ENCODE measurements around the gene SNX27.
"Not testable (repeated sequence)": the region's sequence is repeated elsewhere in the genome, so short reads cannot be mapped to it uniquely, and the experiment has no call there.

SNX27 gene

DNA sequence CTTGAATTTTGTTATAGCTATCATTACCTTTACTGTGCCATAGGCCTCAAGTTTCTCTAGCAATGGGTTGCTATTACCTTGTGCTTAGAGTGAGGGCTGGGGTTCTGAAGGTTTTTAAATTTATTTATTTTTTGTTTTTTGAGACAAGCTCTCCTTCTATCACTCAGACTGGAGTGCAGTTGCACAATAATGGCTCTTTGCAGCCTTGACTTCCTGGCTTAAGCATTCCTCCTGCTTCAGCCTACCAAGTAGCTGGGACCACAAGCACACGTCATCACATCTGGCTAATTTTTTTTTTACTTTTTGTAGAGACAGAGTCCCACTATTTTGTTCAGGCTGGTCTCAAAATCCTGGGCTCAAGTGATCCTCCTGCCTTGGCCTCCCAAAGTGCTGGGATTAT is 41.5 kb downstream of the SNX27 start:
- TF ChIP-seq, protein P1, sequence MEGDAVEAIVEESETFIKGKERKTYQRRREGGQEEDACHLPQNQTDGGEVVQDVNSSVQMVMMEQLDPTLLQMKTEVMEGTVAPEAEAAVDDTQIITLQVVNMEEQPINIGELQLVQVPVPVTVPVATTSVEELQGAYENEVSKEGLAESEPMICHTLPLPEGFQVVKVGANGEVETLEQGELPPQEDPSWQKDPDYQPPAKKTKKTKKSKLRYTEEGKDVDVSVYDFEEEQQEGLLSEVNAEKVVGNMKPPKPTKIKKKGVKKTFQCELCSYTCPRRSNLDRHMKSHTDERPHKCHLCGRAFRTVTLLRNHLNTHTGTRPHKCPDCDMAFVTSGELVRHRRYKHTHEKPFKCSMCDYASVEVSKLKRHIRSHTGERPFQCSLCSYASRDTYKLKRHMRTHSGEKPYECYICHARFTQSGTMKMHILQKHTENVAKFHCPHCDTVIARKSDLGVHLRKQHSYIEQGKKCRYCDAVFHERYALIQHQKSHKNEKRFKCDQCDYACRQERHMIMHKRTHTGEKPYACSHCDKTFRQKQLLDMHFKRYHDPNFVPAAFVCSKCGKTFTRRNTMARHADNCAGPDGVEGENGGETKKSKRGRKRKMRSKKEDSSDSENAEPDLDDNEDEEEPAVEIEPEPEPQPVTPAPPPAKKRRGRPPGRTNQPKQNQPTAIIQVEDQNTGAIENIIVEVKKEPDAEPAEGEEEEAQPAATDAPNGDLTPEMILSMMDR (IDR thresholded peaks at IDR 0.05; ENCODE audit: low read depth, low read length) = no peak
- in situ Hi-C loops (cut with HindIII; ENCODE audit: low sequenced_read_pairs) = no loop called here
- no peak overlapping the region for H3K4me3 ChIP-seq (ENCODE audit: low read depth, low read length)
- peak; percentile 11 for DNase-seq (ENCODE audit: low read depth, low spot score)

DNA sequence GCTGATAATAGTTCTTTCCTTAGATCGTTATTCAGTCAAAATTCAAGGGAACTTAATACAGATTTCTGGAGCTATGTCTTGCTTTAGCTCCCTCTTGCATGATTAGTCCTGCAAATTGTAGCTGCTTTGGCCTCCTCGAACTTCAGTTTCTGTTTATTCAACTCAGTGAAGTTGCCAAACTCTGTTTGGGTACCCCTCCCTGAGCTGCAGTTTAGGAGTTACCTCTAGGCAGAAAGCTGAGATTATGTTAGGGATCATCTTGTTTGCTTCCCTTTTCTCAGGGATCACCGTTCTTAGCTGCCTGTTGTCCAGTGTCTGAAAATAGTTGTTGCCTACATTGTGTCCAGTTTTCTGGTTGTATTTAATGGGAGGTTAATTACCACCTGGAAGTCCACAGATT is 43.5 kb downstream of the SNX27 start:
- in situ Hi-C loops (cut with HindIII; ENCODE audit: low sequenced_read_pairs) = no loop called here
- TF ChIP-seq, protein P1 (IDR thresholded peaks at IDR 0.05; ENCODE audit: low read depth, low read length) = no peak
- H3K4me3 ChIP-seq (ENCODE audit: low read depth, low read length) = no peak overlapping the region
- no peak for DNase-seq (ENCODE audit: low read depth, low spot score)

DNA sequence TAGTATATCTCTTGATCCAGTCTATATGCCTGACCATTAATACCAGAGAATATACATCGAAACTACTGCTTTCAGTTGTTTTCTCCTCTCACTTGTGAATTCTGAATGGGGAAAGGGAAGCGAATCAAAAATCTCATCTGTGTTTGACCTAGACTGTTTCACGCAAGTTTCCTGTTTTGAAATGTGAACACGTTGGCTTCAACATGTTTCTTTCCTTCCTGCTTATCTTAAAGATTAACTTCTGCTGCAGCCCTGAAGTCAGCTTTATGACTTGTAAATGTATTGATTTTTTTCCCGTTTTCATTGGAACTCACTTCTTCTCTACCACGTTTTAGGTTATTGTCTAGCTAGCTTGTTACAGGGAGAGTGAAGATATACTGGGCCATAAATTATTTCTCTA is 49.9 kb downstream of the SNX27 start:
- in situ Hi-C loops (cut with HindIII; ENCODE audit: low sequenced_read_pairs) = no loop called here
- no peak for DNase-seq (ENCODE audit: low read depth, low spot score)

DNA sequence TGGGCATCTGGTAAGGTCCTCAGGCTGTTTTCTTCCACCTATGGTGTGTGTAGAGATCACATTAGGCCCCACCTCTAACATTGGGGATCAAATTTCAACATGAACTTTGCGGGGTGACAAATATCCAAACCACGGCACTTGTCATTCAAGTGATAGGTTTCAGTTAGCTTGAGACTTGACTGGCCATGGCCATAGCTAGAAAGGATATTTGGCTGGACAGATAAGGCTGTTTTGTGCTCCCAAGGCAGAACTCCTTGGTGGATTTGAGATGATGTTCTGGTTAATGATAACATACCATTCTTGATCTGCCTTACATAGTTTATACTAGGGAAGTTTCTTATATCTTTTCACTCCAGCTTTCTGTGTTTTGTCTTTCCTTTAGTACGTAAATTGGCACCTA is 56.2 kb downstream of the SNX27 start:
- DNase-seq (ENCODE audit: low read depth, low spot score) = no peak
- H3K4me3 ChIP-seq (ENCODE audit: low read depth, low read length) = no peak overlapping the region
- TF ChIP-seq, protein P1 (IDR thresholded peaks at IDR 0.05; ENCODE audit: low read depth, low read length) = no peak
- in situ Hi-C loops (cut with HindIII; ENCODE audit: low sequenced_read_pairs) = no loop called here

More for the DNA sequence above, 49.9 kb downstream of the SNX27 start:
- no peak overlapping the region for H3K4me3 ChIP-seq (ENCODE audit: low read depth, low read length)
- TF ChIP-seq, protein P1 (IDR thresholded peaks at IDR 0.05; ENCODE audit: low read depth, low read length) = no peak

DNA sequence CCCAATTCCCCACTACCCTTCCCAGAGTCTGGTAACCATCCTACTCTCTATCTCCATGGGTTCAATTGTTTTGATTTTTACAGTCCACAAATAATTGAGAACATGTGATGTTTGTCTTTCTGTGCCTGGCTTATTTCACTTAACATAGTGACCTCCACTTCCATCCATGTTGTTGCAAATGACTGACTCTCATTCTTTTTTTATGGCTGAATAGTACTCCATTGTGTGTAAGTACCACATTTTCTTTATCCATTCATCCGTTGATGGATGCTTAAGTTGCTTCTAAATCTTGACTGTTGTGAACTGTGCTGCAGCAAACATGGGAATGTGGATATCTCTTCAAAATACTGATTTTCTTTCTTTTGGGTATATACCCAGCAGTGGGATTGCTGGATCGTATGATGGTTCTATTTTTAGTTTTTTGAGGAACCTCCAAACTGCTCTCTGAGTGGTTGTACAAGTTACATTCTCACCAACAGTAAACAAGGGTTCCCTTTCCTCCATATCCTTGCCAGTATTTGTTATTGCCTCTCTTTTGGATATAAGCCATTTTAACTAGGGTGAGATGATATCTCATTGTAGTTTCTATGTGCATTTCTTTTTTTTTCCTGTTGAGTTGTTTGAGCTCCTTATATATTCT is 58.3 kb downstream of the SNX27 start:
- in situ Hi-C loops (cut with HindIII; ENCODE audit: low sequenced_read_pairs); DNase-seq (ENCODE audit: low read depth, low spot score); H3K4me3 ChIP-seq (ENCODE audit: low read depth, low read length): not testable (repeated sequence)

DNA sequence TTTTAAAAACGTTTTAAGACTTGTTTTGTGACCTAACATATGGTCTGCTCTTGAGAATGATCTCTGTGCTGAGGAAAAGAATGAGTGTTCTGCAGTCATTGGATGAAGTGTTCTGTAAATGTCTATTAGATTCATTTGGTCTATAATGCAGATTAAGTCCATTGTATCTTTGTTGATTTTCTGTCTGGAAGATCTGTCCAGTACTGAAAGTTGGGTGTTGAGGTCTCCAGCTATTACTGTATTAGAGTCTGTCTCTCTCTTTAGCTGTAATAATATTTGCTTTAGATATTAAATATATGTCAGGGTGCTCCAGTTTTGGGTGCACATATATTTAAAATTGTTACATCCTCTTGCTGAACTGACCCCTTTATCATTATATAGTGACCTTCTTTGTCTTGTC is 61.6 kb downstream of the SNX27 start:
- DNase-seq (ENCODE audit: low read depth, low spot score) = no peak
- in situ Hi-C loops (cut with HindIII; ENCODE audit: low sequenced_read_pairs) = no loop called here
- no peak overlapping the region for H3K4me3 ChIP-seq (ENCODE audit: low read depth, low read length)
- TF ChIP-seq, protein P1 (IDR thresholded peaks at IDR 0.05; ENCODE audit: low read depth, low read length) = no peak

DNA sequence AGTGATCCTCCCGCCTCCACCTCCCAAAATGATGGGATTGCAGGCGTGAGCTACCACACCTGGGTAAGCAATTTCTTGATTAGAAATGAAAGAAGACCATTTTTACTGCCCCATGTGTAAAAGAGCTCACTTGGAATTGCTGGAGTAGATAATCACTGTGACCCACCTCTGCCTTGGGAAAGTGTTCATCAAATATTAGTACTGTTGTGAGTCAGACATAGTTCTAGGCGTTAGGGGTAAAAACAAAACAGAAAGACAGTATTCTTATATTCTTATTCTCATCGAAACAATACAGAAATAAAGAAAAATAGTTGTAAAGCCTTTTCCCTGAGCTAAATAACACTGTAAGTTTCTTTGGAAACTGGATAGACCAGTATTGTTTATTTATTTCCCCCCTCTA is 68.5 kb downstream of the SNX27 start:
- TF ChIP-seq, protein P1 (IDR thresholded peaks at IDR 0.05; ENCODE audit: low read depth, low read length) = no peak
- no peak overlapping the region for H3K4me3 ChIP-seq (ENCODE audit: low read depth, low read length)
- in situ Hi-C loops (cut with HindIII; ENCODE audit: low sequenced_read_pairs) = no loop called here
- no peak for DNase-seq (ENCODE audit: low read depth, low spot score)

Data from astrocyte of the spinal cord (primary cell).